Uterus (tissue), 4 donors: ENCODE results near the gene A1CF. TPM values are rescaled to one million over a fixed set of nuclear protein-coding genes. Genes with fewer than 3 reads are reported as not detected.
"Not testable (repeated sequence)": the region's sequence is repeated elsewhere in the genome, so short reads cannot be mapped to it uniquely, and the experiment has no call there.

Source experiments
- DNase-seq, 2 donors: peaks; one replicate each; pipeline ENCODE4 v3.0.0-alpha.2; 2019 to 2020
- H3K27ac ChIP-seq, 2 donors: fragments of 200-600 bp; sonication (generic); 1 replicate in 1 of 2; 2 replicates in 1 of 2; pipeline ENCODE4 v1.5.1; 2016 to 2018
- H3K27me3 ChIP-seq, 2 donors: fragments of 200-600 bp; sonication (generic); one replicate each; pipeline ENCODE4 v1.5.1; 2018 to 2019; ENCODE audit warnings: control low read depth in 1 of 2
- H3K36me3 ChIP-seq, 2 donors: fragments of 200-600 bp; sonication (generic); one replicate each; pipeline ENCODE4 v1.5.1; 2019; ENCODE audit warnings: control low read depth in 1 of 2
- H3K4me1 ChIP-seq, 2 donors: fragments of 200-600 bp; sonication (generic); one replicate each; pipeline ENCODE4 v1.5.1; 2018 to 2019; ENCODE audit warnings: control low read depth in 1 of 2
- H3K4me3 ChIP-seq, 2 donors: fragments of 200-600 bp; sonication (generic); 1 replicate in 1 of 2; 2 replicates in 1 of 2; pipeline ENCODE4 v1.5.1; 2018 to 2019; ENCODE audit warnings: mild to moderate bottlenecking in 1 of 2
- H3K9me3 ChIP-seq, 2 donors: fragments of 200-600 bp; sonication (generic); one replicate each; pipeline ENCODE4 v1.5.1; 2019; ENCODE audit warnings: control low read depth in 1 of 2
- CTCF ChIP-seq, 4 experiments: fragments of 200-600 bp in 2 of 4; fragments of 450-650 bp in 2 of 4; sonication (generic) in 2 of 4; IDR thresholded peaks; one replicate each; pipeline ENCODE4 v1.5.1; 2016 to 2019; ENCODE audit warnings: antibody characterized with exemption in 4 of 4, mild to moderate bottlenecking in 2 of 4, moderate library complexity in 1 of 4
- POLR2A ChIP-seq, 2 donors: fragments of 450-650 bp; IDR thresholded peaks; one replicate each; pipeline ENCODE4 v1.6.1; 2016; ENCODE audit warnings: antibody characterized with exemption in 2 of 2, mild to moderate bottlenecking in 1 of 2, moderate library complexity in 1 of 2
- intact Hi-C: fragments of 100-400 bp; cut with DNase I; formaldehyde crosslinking; loops from one replicate; pipeline ENCODE4 v1.15.1; 2023; ENCODE audit warnings: low total_unique reads
- total RNA-seq, 4 donors: library from RNA; depleted of rRNA in 3 of 4; stranded (reverse); fragments of >200 nt in 3 of 4; gene quantifications; one replicate each; pipeline versions ENCODE4 v1.1.0 to v1.2.4, GENCODE V29; 2014 to 2023
- donor health status: DM: yes; HTN: yes; CAD: no.

The A1CF gene
- total RNA-seq, 4 donors from 2014 or later: under 0.01 TPM; not detected in 3

- intact Hi-C loops: no loop called here
- TF ChIP-seq CTCF (IDR thresholded peaks at IDR 0.05) (no peak), POLR2A (IDR thresholded peaks at IDR 0.05) (no peak)
- DNase-seq: no peak
- no peaks in the 10 kb centered on the region for H3K4me1 ChIP-seq
- H3K27me3 ChIP-seq: no peaks in the 10 kb centered on the region
- H3K9me3 ChIP-seq: no peaks in the 10 kb centered on the region
- no peaks in the 10 kb centered on the region for H3K36me3 ChIP-seq
- H3K4me3 ChIP-seq: no peak overlapping the region
- no peak overlapping the region for H3K27ac ChIP-seq
Measured at GRCh38 chr10:50882540-50882983, 2.9 kb downstream of the A1CF start.

- H3K9me3 ChIP-seq, H3K27me3 ChIP-seq, DNase-seq, H3K4me1 ChIP-seq, H3K4me3 ChIP-seq, H3K36me3 ChIP-seq, intact Hi-C loops, H3K27ac ChIP-seq: not testable (repeated sequence)
Measured at GRCh38 chr10:50881046-50881445, 4.4 kb downstream of the A1CF start.

GRCh38 chr10:50876429-50876828 is 9.0 kb downstream of the A1CF start:
- intact Hi-C loops: no loop called here
- Histone ChIP-seq H3K27ac (no peak overlapping the region), H3K9me3 (no peaks in the 10 kb centered on the region), H3K4me1 (no peaks in the 10 kb centered on the region), H3K4me3 (no peak overlapping the region), H3K36me3 (no peaks in the 10 kb centered on the region), H3K27me3 (no peaks in the 10 kb centered on the region)
- DNase-seq: no peak
- no peak for TF ChIP-seq POLR2A (IDR thresholded peaks at IDR 0.05)
- no peak for TF ChIP-seq CTCF (IDR thresholded peaks at IDR 0.05)

GRCh38 chr10:50874723-50875122 is 10.7 kb downstream of the A1CF start:
- TF ChIP-seq POLR2A (IDR thresholded peaks at IDR 0.05): no peak
- TF ChIP-seq CTCF (IDR thresholded peaks at IDR 0.05): no peak
- Histone ChIP-seq H3K4me3 (no peak overlapping the region), H3K27ac (no peak overlapping the region), H3K9me3 (no peaks in the 10 kb centered on the region), H3K4me1 (no peaks in the 10 kb centered on the region), H3K27me3 (no peaks in the 10 kb centered on the region), H3K36me3 (no peaks in the 10 kb centered on the region)
- DNase-seq: no peak
- intact Hi-C loops: no loop called here

GRCh38 chr10:50866317-50866716 is 19.1 kb downstream of the A1CF start:
- H3K36me3 ChIP-seq: no peaks in the 10 kb centered on the region
- H3K4me3 ChIP-seq: no peak overlapping the region
- H3K4me1 ChIP-seq: no peaks in the 10 kb centered on the region
- intact Hi-C loops: no loop called here
- no peak overlapping the region for H3K27ac ChIP-seq
- TF ChIP-seq POLR2A (IDR thresholded peaks at IDR 0.05): no peak
- TF ChIP-seq CTCF (IDR thresholded peaks at IDR 0.05): no peak
- H3K9me3 ChIP-seq: no peaks in the 10 kb centered on the region
- DNase-seq: no peak
- H3K27me3 ChIP-seq: peaks cover 0 to 7% of the 10 kb centered on the region in 2 donors

- Histone ChIP-seq H3K27ac (no peak overlapping the region), H3K36me3 (no peaks in the 10 kb centered on the region), H3K9me3 (no peaks in the 10 kb centered on the region), H3K4me1 (no peaks in the 10 kb centered on the region), H3K4me3 (no peak overlapping the region), H3K27me3 (no peaks in the 10 kb centered on the region)
- intact Hi-C loops: no loop called here
- TF ChIP-seq CTCF (IDR thresholded peaks at IDR 0.05): no peak
- TF ChIP-seq POLR2A (IDR thresholded peaks at IDR 0.05): no peak
- DNase-seq: no peak
Measured at GRCh38 chr10:50862719-50863118, 22.7 kb downstream of the A1CF start.
